HepG2 (cell line): ENCODE results near the gene HELZ. TPM values are rescaled to one million over a fixed set of nuclear protein-coding genes. Genes with fewer than 3 reads are reported as not detected.

Experiments
- ATAC-seq: fragments of 200-7000 bp; cut with Tn5 transposase; 3 replicates; pipeline ENCODE4 v1.9.1; 2020; ENCODE audit warnings: mild to moderate bottlenecking, moderate library complexity
- BruUV-seq: library from RNA; stranded (reverse); fragments of 400-500 nt; replicated peaks from 2 replicates; lab custom pipeline; 2021; lab: Mats Ljungman, UMichigan
- CTCF ChIA-PET: fragments of 300-600 bp; formaldehyde crosslinking; extraction: SDS; loops from one replicate; lab custom pipeline; 2021; ENCODE audit warnings: low total read pairs, inconsistent platforms, low intra/inter-chr PET ratio; lab: Yijun Ruan, JAX
- POLR2A ChIA-PET: fragments of 350-600 bp; sonication (Branson Sonifier 250); formaldehyde crosslinking; loops from one replicate; lab custom pipeline; 2020; ENCODE audit warnings: antibody characterized with exemption, inconsistent platforms; lab: Yijun Ruan, JAX
- DNase-seq: peaks from one replicate; pipeline ENCODE4 v3.0.0-alpha.2; 2015; ENCODE audit warnings: low spot score
- FAIRE-seq: peaks from 3 replicates; lab custom pipeline; 2011; peaks lifted over from hg19 to GRCh38; lab: Jason Lieb, UNC
- H2AFZ ChIP-seq: one replicate; pipeline ENCODE4 v1.6.1; 2011; ENCODE audit warnings: low read length, inconsistent platforms
- H3K27ac ChIP-seq: fragments of 300-600 bp; 3 replicates; pipeline ENCODE4 v1.8.0; 2011; ENCODE audit warnings: mixed run types, mild to moderate bottlenecking, mixed read lengths, low read length, inconsistent platforms; ENCODE audit not compliant: insufficient read depth; ENCODE audit errors: extremely low read length
- H3K27me3 ChIP-seq, 2 experiments: fragments of 200-600 bp in 1 of 2; 2 replicates in 1 of 2; 3 replicates in 1 of 2; pipeline versions ENCODE4 v1.6.0 to v1.8.0; 2011; ENCODE audit warnings: low read length in 2 of 2, mild to moderate bottlenecking in 2 of 2, moderate library complexity in 2 of 2, inconsistent platforms in 1 of 2; ENCODE audit not compliant: insufficient read depth in 2 of 2, control insufficient read depth in 1 of 2
- H3K36me3 ChIP-seq, 2 experiments: fragments of 200-600 bp in 1 of 2; replicated peaks in 1 of 2; 2 replicates in 1 of 2; 3 replicates in 1 of 2; pipeline versions ENCODE4 v1.5.1 to v1.8.0; 2011; ENCODE audit warnings: low read length in 2 of 2, inconsistent platforms in 1 of 2; ENCODE audit not compliant: insufficient read depth in 2 of 2, control insufficient read depth in 1 of 2
- H3K4me1 ChIP-seq: 2 replicates; pipeline ENCODE4 v1.5.1; 2012; ENCODE audit warnings: low read length, inconsistent platforms; ENCODE audit not compliant: insufficient read depth
- H3K4me2 ChIP-seq: 2 replicates; pipeline ENCODE4 v1.6.0; 2011; ENCODE audit warnings: low read depth, low read length, inconsistent platforms
- H3K4me3 ChIP-seq, 3 experiments: fragments of 200-600 bp in 1 of 3; sonication (generic), shearing (Covaris generic) in 1 of 3; replicated peaks in 1 of 3; 2 replicates each; pipeline ENCODE4 v1.5.1; 2011 to 2016; ENCODE audit warnings: low read length in 3 of 3, inconsistent platforms in 2 of 3, low read depth in 2 of 3, mild to moderate bottlenecking in 2 of 3, control low read depth in 1 of 3, mixed read lengths in 1 of 3; ENCODE audit not compliant: insufficient read depth in 1 of 3
- H3K79me2 ChIP-seq: one replicate; pipeline ENCODE4 v1.6.1; 2011; ENCODE audit warnings: low read length, inconsistent platforms; ENCODE audit not compliant: insufficient read depth
- H3K9ac ChIP-seq: 2 replicates; pipeline ENCODE4 v1.6.0; 2011; ENCODE audit warnings: mild to moderate bottlenecking, low read depth, low read length, inconsistent platforms; ENCODE audit not compliant: insufficient read depth
- H3K9me3 ChIP-seq: 2 replicates; pipeline ENCODE4 v1.5.1; 2012; ENCODE audit warnings: mild to moderate bottlenecking, low read length
- H4K20me1 ChIP-seq: 2 replicates; pipeline ENCODE4 v1.6.0; 2011; ENCODE audit warnings: inconsistent platforms, mild to moderate bottlenecking, low read length, moderate library complexity; ENCODE audit not compliant: insufficient read depth
- CC2D1A ChIP-seq: sonication (generic); formaldehyde crosslinking; IDR thresholded peaks from 2 replicates; pipeline ENCODE4 v1.8.1; 2023; ENCODE audit warnings: mild to moderate bottlenecking, missing genetic modification reagents
- GPN1 ChIP-seq: sonication (generic); formaldehyde crosslinking; IDR thresholded peaks from 2 replicates; pipeline ENCODE4 v1.5.1; 2020; ENCODE audit warnings: missing genetic modification reagents, borderline replicate concordance
- SCMH1 ChIP-seq: sonication (generic); formaldehyde crosslinking; IDR thresholded peaks from 2 replicates; pipeline ENCODE4 v1.9.0; 2021; ENCODE audit warnings: missing genetic modification reagents, mild to moderate bottlenecking, borderline replicate concordance
- ZFX ChIP-seq: sonication (generic); formaldehyde crosslinking; IDR thresholded peaks from 2 replicates; pipeline ENCODE4 v1.4.0; 2020; ENCODE audit warnings: mild to moderate bottlenecking, low read depth, missing genetic modification reagents, moderate library complexity
- ZNF549 ChIP-seq: sonication (generic); formaldehyde crosslinking; IDR thresholded peaks from 2 replicates; pipeline ENCODE4 v1.5.0; 2020; ENCODE audit warnings: missing genetic modification reagents
- WGBS: methylation state at CpG from one replicate; pipeline ENCODE4 v1.1.6; 2017; ENCODE audit warnings: low lambda C conversion rate; 5-methylcytosine and 5-hydroxymethylcytosine counted together
- in situ Hi-C: cut with HindIII; loops from 2 replicates; pipeline ENCODE4 v1.10.0; 2017; ENCODE audit warnings: low pct_unique_long_range_greater_than_20kb; ENCODE audit not compliant: extremely low pct_ligation_motif_present
- intact Hi-C: fragments of 100-400 bp; cut with micrococcal nuclease; formaldehyde crosslinking; loops from one replicate; pipeline ENCODE4 v1.10.0; 2022; ENCODE audit not compliant: unreplicated experiment
- polyA plus RNA-seq, 8 experiments: library from polyadenylated mRNA; depleted of rRNA in 3 of 8; stranded (reverse) in 7 of 8; unstranded in 1 of 8; fragments of >200 nt; fragmentation: Illumina TruSeq in 4 of 8; extraction: Trizol in 4 of 8; gene quantifications; 2 replicates each; pipeline versions ENCODE4 v1.2.1 to v1.2.3, GENCODE V29; 2011 to 2016; ENCODE audit warnings: low read depth in 4 of 8, missing spikeins in 1 of 8, mixed read lengths in 1 of 8; ENCODE audit not compliant: insufficient read depth in 1 of 8
- total RNA-seq, 5 experiments: library from RNA; depleted of rRNA; stranded (reverse); fragments of >200 nt; fragmentation: Illumina TruSeq; extraction: Trizol; gene quantifications; 2 replicates each; pipeline ENCODE4 v1.2.3, GENCODE V29; 2016; ENCODE audit warnings: low read depth in 1 of 5
- TF ChIP-seq, protein P1 (sequence below): sonication (generic); formaldehyde crosslinking; IDR thresholded peaks from 2 replicates; pipeline ENCODE4 v1.4.0; 2020; ENCODE audit warnings: missing genetic modification reagents, borderline replicate concordance
- TF ChIP-seq, protein P2 (sequence below): sonication (generic); formaldehyde crosslinking; IDR thresholded peaks from 2 replicates; pipeline ENCODE4 v1.5.0; 2020; ENCODE audit warnings: missing genetic modification reagents

HELZ gene
- total and polyA plus RNA-seq, 2 of the 13 experiments (the other 11 are each of a cell fraction or from before 2014, with no cell fraction given) = 35.3 to 52.4 TPM

DNA sequence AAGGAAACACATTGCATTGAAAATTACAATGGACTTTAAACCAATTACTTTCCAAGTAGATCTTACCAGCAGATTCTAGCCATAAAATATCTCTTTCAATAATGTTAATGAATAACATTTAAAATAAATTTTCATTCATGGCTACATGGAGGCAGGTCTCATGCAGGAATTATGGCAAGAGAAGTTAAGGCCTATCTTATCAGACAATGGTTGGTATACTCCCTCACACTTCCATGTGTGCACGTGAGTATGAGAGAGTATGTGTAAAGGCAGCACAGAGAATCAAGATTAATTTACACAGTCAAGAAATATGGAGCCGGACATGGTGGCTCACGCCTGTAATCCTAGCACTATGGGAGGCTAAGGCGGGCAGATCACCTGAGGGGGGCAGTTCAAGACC lies 76.5 kb downstream of the HELZ start:
- BruUV-seq = no TSS peak
- no peak for TF ChIP-seq SCMH1 (CRISPR knock-in tag)
- TF ChIP-seq, protein P1, sequence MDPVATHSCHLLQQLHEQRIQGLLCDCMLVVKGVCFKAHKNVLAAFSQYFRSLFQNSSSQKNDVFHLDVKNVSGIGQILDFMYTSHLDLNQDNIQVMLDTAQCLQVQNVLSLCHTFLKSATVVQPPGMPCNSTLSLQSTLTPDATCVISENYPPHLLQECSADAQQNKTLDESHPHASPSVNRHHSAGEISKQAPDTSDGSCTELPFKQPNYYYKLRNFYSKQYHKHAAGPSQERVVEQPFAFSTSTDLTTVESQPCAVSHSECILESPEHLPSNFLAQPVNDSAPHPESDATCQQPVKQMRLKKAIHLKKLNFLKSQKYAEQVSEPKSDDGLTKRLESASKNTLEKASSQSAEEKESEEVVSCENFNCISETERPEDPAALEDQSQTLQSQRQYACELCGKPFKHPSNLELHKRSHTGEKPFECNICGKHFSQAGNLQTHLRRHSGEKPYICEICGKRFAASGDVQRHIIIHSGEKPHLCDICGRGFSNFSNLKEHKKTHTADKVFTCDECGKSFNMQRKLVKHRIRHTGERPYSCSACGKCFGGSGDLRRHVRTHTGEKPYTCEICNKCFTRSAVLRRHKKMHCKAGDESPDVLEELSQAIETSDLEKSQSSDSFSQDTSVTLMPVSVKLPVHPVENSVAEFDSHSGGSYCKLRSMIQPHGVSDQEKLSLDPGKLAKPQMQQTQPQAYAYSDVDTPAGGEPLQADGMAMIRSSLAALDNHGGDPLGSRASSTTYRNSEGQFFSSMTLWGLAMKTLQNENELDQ (CRISPR knock-in tag) = no peak
- no peak for TF ChIP-seq ZFX (CRISPR knock-in tag)
- no peak for TF ChIP-seq GPN1
- no peak for TF ChIP-seq ZNF549 (CRISPR knock-in tag)
- TF ChIP-seq, protein P2, sequence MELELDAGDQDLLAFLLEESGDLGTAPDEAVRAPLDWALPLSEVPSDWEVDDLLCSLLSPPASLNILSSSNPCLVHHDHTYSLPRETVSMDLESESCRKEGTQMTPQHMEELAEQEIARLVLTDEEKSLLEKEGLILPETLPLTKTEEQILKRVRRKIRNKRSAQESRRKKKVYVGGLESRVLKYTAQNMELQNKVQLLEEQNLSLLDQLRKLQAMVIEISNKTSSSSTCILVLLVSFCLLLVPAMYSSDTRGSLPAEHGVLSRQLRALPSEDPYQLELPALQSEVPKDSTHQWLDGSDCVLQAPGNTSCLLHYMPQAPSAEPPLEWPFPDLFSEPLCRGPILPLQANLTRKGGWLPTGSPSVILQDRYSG = no peak
- no peak for TF ChIP-seq CC2D1A
- FAIRE-seq (no peak), DNase-seq (no peak), ATAC-seq (no peak)
- Histone ChIP-seq H3K36me3 (peaks cover 14 to 73% of the 10 kb centered on the region in 2 experiments), H3K9me3 (no peaks in the 10 kb centered on the region), H3K79me2 (no peaks in the 10 kb centered on the region), H2AFZ (no peak overlapping the region), H3K27me3 (no peaks in the 10 kb centered on the region), H3K9ac (no peak overlapping the region), H3K27ac (no peak overlapping the region), H3K4me3 (no peak overlapping the region), H4K20me1 (no peaks in the 10 kb centered on the region), H3K4me1 (no peaks in the 10 kb centered on the region), H3K4me2 (no peak overlapping the region)
- CTCF ChIA-PET = no interaction called here
- WGBS = 98% methylated on average over 4 of the region's 4 CpGs
- POLR2A ChIA-PET = no interaction called here
- intact Hi-C loops = no loop called here
- in situ Hi-C loops = no loop called here
